Stimulated activated naive CD4-positive, alpha-beta T cell (primary cell): ENCODE data around the gene RNU1-1.
A peak's percentile ranks its signal among the peaks of the same experiment; 100 is the strongest.
"Not testable (repeated sequence)": the region's sequence is repeated elsewhere in the genome, so short reads cannot be mapped to it uniquely, and the experiment has no call there.

Experiments
- DNase-seq, 6 experiments: peaks; one replicate each; lab custom pipeline; 2025; lab: John Stamatoyannopoulos, UW

Gene RNU1-1

GRCh38 chr1:16514107-16515055, at the start of gene RNU1-1:
Gene RNU1-1, minus strand, starts transcription at chr1:16514285.
- DNase-seq, result peak in 3 of 6 experiments; percentile 72 to 96 (median 91)

GRCh38 chr1:16561035-16561434, 47.0 kb upstream of the RNU1-1 start:
- not testable (repeated sequence) for DNase-seq

- not testable (repeated sequence) for DNase-seq
Observed at GRCh38 chr1:16560498-16560897, 46.4 kb upstream of the RNU1-1 start.

GRCh38 chr1:16559688-16560087, 45.6 kb upstream of the RNU1-1 start:
- not testable (repeated sequence) for DNase-seq

GRCh38 chr1:16557034-16557433, 42.9 kb upstream of the RNU1-1 start:
- not testable (repeated sequence) for DNase-seq

- DNase-seq, result not testable (repeated sequence)
Observed at GRCh38 chr1:16553244-16553643, 39.2 kb upstream of the RNU1-1 start.

GRCh38 chr1:16550212-16550918, 36.3 kb upstream of the RNU1-1 start:
- DNase-seq, result not testable (repeated sequence)

GRCh38 chr1:16549545-16549944, 35.5 kb upstream of the RNU1-1 start:
- not testable (repeated sequence) for DNase-seq

GRCh38 chr1:16547502-16548241, 33.6 kb upstream of the RNU1-1 start:
- DNase-seq, result not testable (repeated sequence)

- DNase-seq, result not testable (repeated sequence)
Observed at GRCh38 chr1:16545682-16546095, 31.6 kb upstream of the RNU1-1 start.

- DNase-seq, result not testable (repeated sequence)
Observed at GRCh38 chr1:16540421-16540893, 26.4 kb upstream of the RNU1-1 start.

- not testable (repeated sequence) for DNase-seq
Observed at GRCh38 chr1:16537528-16537927, 23.4 kb upstream of the RNU1-1 start.

- DNase-seq, result not testable (repeated sequence)
Observed at GRCh38 chr1:16536796-16537195, 22.7 kb upstream of the RNU1-1 start.

GRCh38 chr1:16535898-16536297, 21.8 kb upstream of the RNU1-1 start:
- not testable (repeated sequence) for DNase-seq

GRCh38 chr1:16535487-16535886, 21.4 kb upstream of the RNU1-1 start:
- peak in 1 of 6 experiments; percentile 31 for DNase-seq

GRCh38 chr1:16534829-16535456, 20.9 kb upstream of the RNU1-1 start:
- peak in 3 of 6 experiments; percentile 16 to 36 (median 33) for DNase-seq

GRCh38 chr1:16534239-16534828, 20.2 kb upstream of the RNU1-1 start:
- DNase-seq, result peak in 3 of 6 experiments; percentile 14 to 48 (median 27)

- not testable (repeated sequence) for DNase-seq
Observed at GRCh38 chr1:16532235-16532991, 18.3 kb upstream of the RNU1-1 start.

- not testable (repeated sequence) for DNase-seq
Observed at GRCh38 chr1:16528338-16528737, 14.3 kb upstream of the RNU1-1 start.

GRCh38 chr1:16525769-16526168, 11.7 kb upstream of the RNU1-1 start:
- DNase-seq, result not testable (repeated sequence)
